D721Med (cell line): ENCODE measurements around the gene HMCN1.

ENCODE experiments used
- DNase-seq: peaks from one replicate; pipeline ENCODE4 v3.0.0; 2011; ENCODE audit warnings: low spot score; ENCODE audit not compliant: insufficient read length
- FAIRE-seq: peaks from 2 replicates; lab custom pipeline; 2011; peaks lifted over from hg19 to GRCh38; lab: Jason Lieb, UNC
- TF ChIP-seq, protein P1 (sequence below): IDR thresholded peaks from 2 replicates; pipeline ENCODE4 v1.5.1; 2012; ENCODE audit warnings: mild to moderate bottlenecking, control low read depth; ENCODE audit not compliant: insufficient read depth; ENCODE audit errors: missing control alignments

The HMCN1 gene

DNA sequence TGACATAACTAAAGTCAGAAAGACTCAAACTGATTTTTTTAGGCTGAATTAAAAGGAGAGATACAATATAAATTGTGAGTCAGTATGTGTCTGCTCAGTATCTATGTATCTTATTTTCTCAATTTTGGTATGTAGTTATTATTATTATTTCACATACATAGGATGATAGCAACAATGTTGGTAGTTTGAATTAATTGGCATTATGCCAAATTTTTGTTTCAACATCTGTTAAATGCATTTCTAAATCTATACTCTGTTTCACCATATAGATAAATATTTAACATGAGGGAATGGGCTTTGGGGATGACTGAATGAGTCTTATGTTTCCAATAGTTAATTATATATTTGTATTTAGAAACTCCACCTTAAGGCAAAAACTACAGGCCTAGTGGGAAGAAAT lies 12.6 kb upstream of the HMCN1 start:
- no peak for DNase-seq
- no peak for FAIRE-seq
- TF ChIP-seq, protein P1, sequence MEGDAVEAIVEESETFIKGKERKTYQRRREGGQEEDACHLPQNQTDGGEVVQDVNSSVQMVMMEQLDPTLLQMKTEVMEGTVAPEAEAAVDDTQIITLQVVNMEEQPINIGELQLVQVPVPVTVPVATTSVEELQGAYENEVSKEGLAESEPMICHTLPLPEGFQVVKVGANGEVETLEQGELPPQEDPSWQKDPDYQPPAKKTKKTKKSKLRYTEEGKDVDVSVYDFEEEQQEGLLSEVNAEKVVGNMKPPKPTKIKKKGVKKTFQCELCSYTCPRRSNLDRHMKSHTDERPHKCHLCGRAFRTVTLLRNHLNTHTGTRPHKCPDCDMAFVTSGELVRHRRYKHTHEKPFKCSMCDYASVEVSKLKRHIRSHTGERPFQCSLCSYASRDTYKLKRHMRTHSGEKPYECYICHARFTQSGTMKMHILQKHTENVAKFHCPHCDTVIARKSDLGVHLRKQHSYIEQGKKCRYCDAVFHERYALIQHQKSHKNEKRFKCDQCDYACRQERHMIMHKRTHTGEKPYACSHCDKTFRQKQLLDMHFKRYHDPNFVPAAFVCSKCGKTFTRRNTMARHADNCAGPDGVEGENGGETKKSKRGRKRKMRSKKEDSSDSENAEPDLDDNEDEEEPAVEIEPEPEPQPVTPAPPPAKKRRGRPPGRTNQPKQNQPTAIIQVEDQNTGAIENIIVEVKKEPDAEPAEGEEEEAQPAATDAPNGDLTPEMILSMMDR = no peak

DNA sequence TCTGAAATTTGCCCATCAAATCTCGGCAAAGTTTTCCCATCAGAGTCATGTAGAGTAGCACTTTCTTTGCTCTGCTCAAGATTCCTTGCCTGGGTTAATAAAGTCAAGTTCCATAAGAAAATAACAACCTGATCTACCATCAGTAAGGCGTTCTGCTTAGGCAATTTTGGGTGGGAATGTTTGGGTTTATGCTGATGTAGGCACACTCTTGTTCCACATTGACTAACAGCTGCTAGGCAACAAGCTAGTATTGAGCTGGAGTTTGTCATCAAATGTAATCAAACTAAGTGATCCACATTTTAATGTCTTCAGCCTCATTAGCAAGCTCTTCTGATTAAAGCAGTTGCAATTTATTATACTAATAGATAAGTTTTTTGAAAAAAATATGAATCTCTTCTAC lies 12.1 kb upstream of the HMCN1 start:
- FAIRE-seq (peak; percentile 77), DNase-seq (no peak)
- TF ChIP-seq, protein P1 = no peak

DNA sequence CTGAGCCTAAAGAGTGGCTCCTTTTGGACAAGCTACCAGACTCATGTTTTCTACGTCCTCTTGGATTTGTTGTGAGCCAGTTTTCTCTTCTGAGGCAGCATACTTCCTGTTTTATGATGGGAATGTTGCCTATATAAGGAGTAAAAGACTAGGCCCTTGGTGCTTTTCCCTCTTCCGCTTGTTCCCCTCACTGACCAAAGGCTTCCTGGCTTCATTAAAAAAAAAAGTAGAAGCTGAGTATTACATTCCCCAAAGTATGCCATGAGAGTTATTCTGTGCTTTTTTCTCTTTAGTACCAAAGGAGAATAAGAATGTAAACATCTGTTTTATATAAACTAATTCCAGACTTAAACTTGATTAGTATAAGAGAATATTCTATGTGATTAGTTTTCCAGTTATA lies 6.5 kb upstream of the HMCN1 start:
- TF ChIP-seq, protein P1 = no peak
- FAIRE-seq = no peak
- DNase-seq = no peak

- no peak for DNase-seq
- no peak for FAIRE-seq
- TF ChIP-seq, protein P1 = no peak
Measured at GRCh38 chr1:185731446-185731845, 2.7 kb upstream of the HMCN1 start.

DNA sequence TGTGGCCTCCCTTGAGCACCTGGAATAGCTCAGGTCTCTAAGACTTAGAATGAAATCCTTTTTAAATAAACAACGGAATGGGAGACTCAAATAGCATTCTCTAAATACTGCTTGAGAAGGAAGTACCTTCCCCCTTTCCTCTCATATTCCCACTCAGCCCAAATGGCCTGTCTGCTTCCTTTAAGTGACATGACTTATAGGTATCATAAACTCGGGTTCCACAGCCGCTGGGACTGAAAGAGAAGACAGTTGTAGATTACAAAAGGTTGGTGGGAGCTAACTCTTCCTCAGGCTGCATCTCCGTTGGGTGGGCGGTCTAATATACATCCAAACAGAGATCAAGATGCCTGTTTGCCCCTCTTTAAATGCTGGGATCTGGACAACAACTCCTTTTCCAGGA lies 1.2 kb upstream of the HMCN1 start:
- no peak for FAIRE-seq
- TF ChIP-seq, protein P1 = no peak
- no peak for DNase-seq

- TF ChIP-seq, protein P1 = no peak
- no peak for FAIRE-seq
- DNase-seq = no peak
Measured at GRCh38 chr1:185734929-185735700, 924 bp downstream of the HMCN1 start.

- DNase-seq = no peak
- TF ChIP-seq, protein P1 = no peak
- FAIRE-seq = no peak
Measured at GRCh38 chr1:185735701-185736064, 1.5 kb downstream of the HMCN1 start.
